Type B pancreatic cell (in vitro differentiated cells): ENCODE results near the gene SCNN1B. TPM values are rescaled to one million over a fixed set of nuclear protein-coding genes. Genes with fewer than 3 reads are reported as not detected.
"Not testable (repeated sequence)": the region's sequence is repeated elsewhere in the genome, so short reads cannot be mapped to it uniquely, and the experiment has no call there.

ENCODE experiments used
- DNase-seq: peaks from one replicate; pipeline ENCODE4 v3.0.0; 2021; ENCODE audit warnings: mixed read lengths; ENCODE audit not compliant: unreplicated experiment; ENCODE audit errors: extremely low spot score
- H3K27ac Mint-ChIP-seq: 2 replicates; pipeline ENCODE4 v1.8.0; 2021; ENCODE audit warnings: mild to moderate bottlenecking, mixed read lengths
- H3K27me3 Mint-ChIP-seq: 2 replicates; pipeline ENCODE4 v1.8.0; 2021; ENCODE audit warnings: mixed read lengths
- H3K36me3 Mint-ChIP-seq: 2 replicates; pipeline ENCODE4 v1.8.0; 2021; ENCODE audit warnings: mixed read lengths
- H3K4me1 Mint-ChIP-seq: one replicate; pipeline ENCODE4 v1.8.0; 2021; ENCODE audit warnings: mixed read lengths; ENCODE audit not compliant: unreplicated experiment
- H3K4me3 Mint-ChIP-seq: 2 replicates; pipeline ENCODE4 v1.8.0; 2021; ENCODE audit warnings: mild to moderate bottlenecking, mixed read lengths
- H3K9me3 Mint-ChIP-seq: 2 replicates; pipeline ENCODE4 v1.8.0; 2021; ENCODE audit warnings: mixed read lengths
- CTCF ChIP-seq: fragments of 200-600 bp; sonication (generic); conservative IDR thresholded peaks from 2 replicates; pipeline ENCODE4 v1.5.0; 2021; ENCODE audit warnings: antibody characterized with exemption, mild to moderate bottlenecking
- long read RNA-seq: library from polyadenylated mRNA; unstranded; transcript quantifications from one replicate; pipeline ENCODE4 v2.0.0, GENCODE V29; 2020
- total RNA-seq: library from RNA; stranded (reverse); gene quantifications from 2 replicates; pipeline ENCODE4 v1.2.1, GENCODE V29; 2021; ENCODE audit warnings: low replicate concordance

Gene SCNN1B, protein sequence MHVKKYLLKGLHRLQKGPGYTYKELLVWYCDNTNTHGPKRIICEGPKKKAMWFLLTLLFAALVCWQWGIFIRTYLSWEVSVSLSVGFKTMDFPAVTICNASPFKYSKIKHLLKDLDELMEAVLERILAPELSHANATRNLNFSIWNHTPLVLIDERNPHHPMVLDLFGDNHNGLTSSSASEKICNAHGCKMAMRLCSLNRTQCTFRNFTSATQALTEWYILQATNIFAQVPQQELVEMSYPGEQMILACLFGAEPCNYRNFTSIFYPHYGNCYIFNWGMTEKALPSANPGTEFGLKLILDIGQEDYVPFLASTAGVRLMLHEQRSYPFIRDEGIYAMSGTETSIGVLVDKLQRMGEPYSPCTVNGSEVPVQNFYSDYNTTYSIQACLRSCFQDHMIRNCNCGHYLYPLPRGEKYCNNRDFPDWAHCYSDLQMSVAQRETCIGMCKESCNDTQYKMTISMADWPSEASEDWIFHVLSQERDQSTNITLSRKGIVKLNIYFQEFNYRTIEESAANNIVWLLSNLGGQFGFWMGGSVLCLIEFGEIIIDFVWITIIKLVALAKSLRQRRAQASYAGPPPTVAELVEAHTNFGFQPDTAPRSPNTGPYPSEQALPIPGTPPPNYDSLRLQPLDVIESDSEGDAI
- 4.2 and 4.3 TPM in 2 replicates for total RNA-seq
- long read RNA-seq, result 0 reads

GRCh38 chr16:23302045-23302956, at the start of gene SCNN1B:
Gene SCNN1B (plus strand): TSS chr16:23302302. CDS start chr16:23348600, 46,298 bp downstream.
- Mint-ChIP-seq H3K9me3 (no peaks in the 10 kb centered on the region), H3K36me3 (no peaks in the 10 kb centered on the region), H3K27me3 (peaks cover 73% of the 10 kb centered on the region), H3K4me1 (peaks cover 7% of the 10 kb centered on the region), H3K4me3 (peak within 1 kb of the TSS; percentile 77), H3K27ac (no peak within 1 kb of the TSS)
- no peak for DNase-seq
- TF ChIP-seq CTCF, result no peak

DNA sequence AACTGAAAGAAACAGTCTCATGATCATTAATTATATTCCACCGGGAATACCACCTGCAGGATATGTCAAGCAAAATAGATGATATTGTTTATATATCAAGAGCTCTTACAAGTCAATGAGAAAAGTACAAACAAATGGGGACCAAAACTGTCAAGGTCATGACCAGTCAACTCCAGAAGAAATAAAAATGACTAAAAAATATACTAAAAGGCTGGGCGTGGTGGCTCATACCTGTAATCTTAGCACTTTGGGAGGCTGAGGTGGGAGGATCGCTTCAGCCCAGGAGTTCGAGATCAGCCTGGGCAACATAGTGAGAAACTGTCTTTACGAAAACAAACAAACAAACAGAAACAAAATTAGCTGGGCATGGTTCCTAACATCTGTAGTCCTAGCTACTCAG, 49.8 kb upstream of the SCNN1B start:
- no peak for DNase-seq
- no peaks in the 10 kb centered on the region for H3K4me1 Mint-ChIP-seq
- no peak for TF ChIP-seq CTCF
- no peaks in the 10 kb centered on the region for H3K36me3 Mint-ChIP-seq
- H3K27ac Mint-ChIP-seq, result no peak overlapping the region
- H3K9me3 Mint-ChIP-seq, result no peaks in the 10 kb centered on the region
- peaks cover 2% of the 10 kb centered on the region for H3K27me3 Mint-ChIP-seq
- no peak overlapping the region for H3K4me3 Mint-ChIP-seq

- not testable (repeated sequence) for H3K27ac Mint-ChIP-seq, DNase-seq, H3K27me3 Mint-ChIP-seq, H3K9me3 Mint-ChIP-seq, H3K4me1 Mint-ChIP-seq, H3K4me3 Mint-ChIP-seq, H3K36me3 Mint-ChIP-seq
These were observed 48.5 kb upstream of the SCNN1B start for GRCh38 chr16:23253650-23254049.

DNA sequence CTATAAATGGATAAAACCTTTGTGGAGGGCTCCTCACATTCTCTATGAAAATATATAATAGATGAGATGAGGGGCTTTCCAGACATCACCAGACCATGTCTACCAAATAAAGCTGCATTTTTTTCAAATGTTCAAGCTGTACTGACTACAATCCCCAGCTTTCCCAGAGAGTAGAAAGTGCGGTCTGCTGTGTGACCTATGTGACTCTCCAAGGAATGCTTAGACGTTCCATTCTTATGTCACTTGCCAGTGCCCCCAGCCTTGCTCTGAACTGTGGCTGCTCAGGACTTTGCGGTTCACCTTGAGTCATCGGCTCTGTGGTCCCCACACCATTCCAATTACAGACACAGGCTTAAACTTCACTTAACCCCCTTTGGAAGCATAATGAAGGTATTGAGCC, 47.8 kb upstream of the SCNN1B start:
- no peaks in the 10 kb centered on the region for H3K36me3 Mint-ChIP-seq
- no peak overlapping the region for H3K4me3 Mint-ChIP-seq
- H3K27me3 Mint-ChIP-seq, result peaks cover 8% of the 10 kb centered on the region
- DNase-seq, result no peak
- H3K4me1 Mint-ChIP-seq, result no peaks in the 10 kb centered on the region
- H3K27ac Mint-ChIP-seq, result no peak overlapping the region
- TF ChIP-seq CTCF, result no peak
- H3K9me3 Mint-ChIP-seq, result no peaks in the 10 kb centered on the region

DNA sequence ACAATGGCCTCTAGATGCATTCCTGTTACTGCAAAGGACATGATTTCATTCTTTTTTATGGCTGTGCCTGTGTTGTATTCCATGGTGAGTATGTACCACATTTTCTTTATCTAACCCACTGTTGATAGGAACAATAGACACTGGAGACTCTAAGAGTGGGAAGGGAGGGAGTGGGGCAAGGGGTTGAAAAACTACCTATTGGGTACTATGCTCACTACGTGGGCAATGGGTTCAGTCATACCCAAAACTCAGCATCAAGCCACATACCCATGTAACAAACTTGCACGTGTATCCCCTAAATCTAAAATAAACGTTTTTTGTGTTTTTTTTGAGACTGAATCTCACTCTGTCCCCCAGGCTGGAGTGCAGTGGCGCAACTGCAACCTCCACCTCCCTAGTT, 47.1 kb upstream of the SCNN1B start:
- DNase-seq, result no peak

More for the DNA sequence above, 47.1 kb upstream of the SCNN1B start:
- Mint-ChIP-seq H3K36me3 (no peaks in the 10 kb centered on the region), H3K27ac (no peak overlapping the region), H3K27me3 (peaks cover 8% of the 10 kb centered on the region), H3K9me3 (no peaks in the 10 kb centered on the region), H3K4me3 (no peak overlapping the region), H3K4me1 (no peaks in the 10 kb centered on the region)
- no peak for TF ChIP-seq CTCF
